AG04449 (cell line): ENCODE results near the gene CNKSR3.

Experiments used
- CTCF ChIA-PET: fragments of 350-600 bp; formaldehyde crosslinking; extraction: SDS; loops from one replicate; lab custom pipeline; 2021; ENCODE audit warnings: antibody characterized with exemption; lab: Yijun Ruan, JAX
- POLR2A ChIA-PET: fragments of 400-600, 350-600 bp; formaldehyde crosslinking; extraction: SDS; loops from one replicate; lab custom pipeline; 2020; ENCODE audit warnings: antibody characterized with exemption, inconsistent platforms; lab: Yijun Ruan, JAX
- DNase-seq: peaks from one replicate; pipeline ENCODE4 v3.0.0-alpha.2; 2010; ENCODE audit warnings: low read depth, low spot score
- H3K4me3 ChIP-seq: 2 replicates; pipeline ENCODE4 v1.5.1; 2011; ENCODE audit warnings: low read depth, mild to moderate bottlenecking, control low read depth, low read length
- TF ChIP-seq, protein P1 (sequence below): IDR thresholded peaks from one replicate; pipeline ENCODE4 v1.5.1; 2011; ENCODE audit warnings: mild to moderate bottlenecking, moderate library complexity, low read length, control low read depth, inconsistent platforms; ENCODE audit not compliant: insufficient read depth; ENCODE audit errors: missing control alignments

Gene CNKSR3

DNA sequence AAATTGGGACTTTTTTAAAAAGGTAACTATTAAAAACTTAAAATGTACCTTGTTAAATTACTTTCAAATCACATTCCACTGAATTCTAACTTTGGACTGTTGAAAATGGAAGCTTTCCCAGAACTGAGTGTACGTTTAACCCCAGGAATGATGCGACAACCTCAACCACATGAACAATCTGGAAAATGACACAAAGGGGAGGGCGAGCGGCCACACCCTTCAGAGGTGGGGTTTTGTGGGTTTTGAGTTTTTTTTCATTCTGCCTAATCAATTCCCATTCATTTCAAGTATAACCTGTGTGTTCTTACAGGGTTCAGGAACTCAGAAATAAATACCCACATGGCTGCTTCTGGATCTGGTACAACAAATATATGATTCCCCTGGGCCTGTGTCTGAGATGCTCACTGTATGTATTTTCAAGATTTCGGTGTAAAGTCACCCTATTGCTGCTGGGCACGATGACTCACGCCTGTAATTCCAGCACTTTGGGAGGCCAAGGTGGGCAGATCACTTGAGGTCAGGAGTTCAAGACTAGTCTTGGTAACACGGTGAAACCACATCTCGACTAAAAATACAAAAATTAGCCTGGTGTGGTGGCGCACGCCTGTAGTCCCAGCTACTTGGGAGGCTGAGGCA is 21.6 kb downstream of the CNKSR3 start:
- TF ChIP-seq, protein P1, sequence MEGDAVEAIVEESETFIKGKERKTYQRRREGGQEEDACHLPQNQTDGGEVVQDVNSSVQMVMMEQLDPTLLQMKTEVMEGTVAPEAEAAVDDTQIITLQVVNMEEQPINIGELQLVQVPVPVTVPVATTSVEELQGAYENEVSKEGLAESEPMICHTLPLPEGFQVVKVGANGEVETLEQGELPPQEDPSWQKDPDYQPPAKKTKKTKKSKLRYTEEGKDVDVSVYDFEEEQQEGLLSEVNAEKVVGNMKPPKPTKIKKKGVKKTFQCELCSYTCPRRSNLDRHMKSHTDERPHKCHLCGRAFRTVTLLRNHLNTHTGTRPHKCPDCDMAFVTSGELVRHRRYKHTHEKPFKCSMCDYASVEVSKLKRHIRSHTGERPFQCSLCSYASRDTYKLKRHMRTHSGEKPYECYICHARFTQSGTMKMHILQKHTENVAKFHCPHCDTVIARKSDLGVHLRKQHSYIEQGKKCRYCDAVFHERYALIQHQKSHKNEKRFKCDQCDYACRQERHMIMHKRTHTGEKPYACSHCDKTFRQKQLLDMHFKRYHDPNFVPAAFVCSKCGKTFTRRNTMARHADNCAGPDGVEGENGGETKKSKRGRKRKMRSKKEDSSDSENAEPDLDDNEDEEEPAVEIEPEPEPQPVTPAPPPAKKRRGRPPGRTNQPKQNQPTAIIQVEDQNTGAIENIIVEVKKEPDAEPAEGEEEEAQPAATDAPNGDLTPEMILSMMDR = no peak
- ChIA-PET CTCF (interaction anchor here (1.4 to 1.8 kb wide), 2 partner anchors 12 to 21 kb away, joined by 4 to 6 read pairs; partner anchors contain the start of gene CNKSR3), POLR2A (no interaction called here)
- no peak for DNase-seq
- H3K4me3 ChIP-seq = no peak overlapping the region

GRCh38 chr6:154488248-154488593 is 22.3 kb downstream of the CNKSR3 start:
- no peak for DNase-seq
- TF ChIP-seq, protein P1 = no peak
- ChIA-PET CTCF (interaction anchor here (1.8 kb wide), 1 partner anchor 12 kb away, joined by 6 read pairs; no protein-coding TSS in a partner anchor), POLR2A (no interaction called here)
- H3K4me3 ChIP-seq = no peak overlapping the region

- ChIA-PET POLR2A (interaction anchor here (1.4 kb wide), 1 partner anchor 23 kb away, joined by 6 read pairs; the partner anchor contains the start of gene CNKSR3), CTCF (no interaction called here)
- no peak overlapping the region for H3K4me3 ChIP-seq
- no peak for DNase-seq
- TF ChIP-seq, protein P1 = no peak
Observed at GRCh38 chr6:154487367-154488247, 22.9 kb downstream of the CNKSR3 start.

DNA sequence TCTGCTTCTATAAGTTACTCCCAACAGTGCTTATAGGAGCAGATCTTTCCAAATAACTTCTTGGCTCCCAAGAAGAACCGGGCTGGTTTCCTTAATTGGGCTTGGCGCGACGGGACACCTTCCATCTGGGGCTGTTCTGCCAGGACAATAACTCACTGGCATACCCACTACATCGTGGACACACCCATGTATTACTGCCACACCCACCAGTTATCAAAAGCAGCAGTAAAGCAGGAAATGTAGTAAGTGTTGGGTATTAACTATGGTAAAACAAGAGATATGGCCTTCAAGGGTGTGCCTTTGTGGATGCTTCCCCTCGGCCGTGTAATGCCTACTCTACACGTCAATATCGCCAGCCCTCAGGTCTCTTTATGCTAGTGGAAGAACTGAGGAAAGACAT is 24.7 kb downstream of the CNKSR3 start:
- H3K4me3 ChIP-seq = no peak overlapping the region
- POLR2A ChIA-PET = no interaction called here
- no peak for DNase-seq
- TF ChIP-seq, protein P1 = no peak
- CTCF ChIA-PET = no interaction called here

GRCh38 chr6:154484942-154485341 is 25.5 kb downstream of the CNKSR3 start:
- H3K4me3 ChIP-seq = no peak overlapping the region
- POLR2A ChIA-PET = no interaction called here
- CTCF ChIA-PET = no interaction called here
- TF ChIP-seq, protein P1 = no peak
- no peak for DNase-seq

GRCh38 chr6:154482858-154483257 is 27.6 kb downstream of the CNKSR3 start:
- TF ChIP-seq, protein P1 = no peak
- ChIA-PET CTCF (no interaction called here), POLR2A (no interaction called here)
- H3K4me3 ChIP-seq = no peak overlapping the region
- no peak for DNase-seq
